HCT116 (cell line): ENCODE data around the gene CDX1. TPM values are rescaled to one million over a fixed set of nuclear protein-coding genes. Genes with fewer than 3 reads are reported as not detected.

ENCODE experiments used
- ATAC-seq: fragments of 200-7000 bp; cut with Tn5 transposase; 2 replicates; pipeline ENCODE4 v1.9.1; 2020; ENCODE audit warnings: mild to moderate bottlenecking, moderate library complexity
- BruUV-seq: library from RNA; stranded (reverse); fragments of 400-500 nt; replicated peaks from 2 replicates; lab custom pipeline; 2021; lab: Mats Ljungman, UMichigan
- CTCF ChIA-PET: fragments of 300-600 bp; sonication (Branson Sonifier 250); formaldehyde crosslinking; loops from one replicate; lab custom pipeline; 2021; ENCODE audit warnings: antibody characterized with exemption; lab: Charles Lee
- POLR2A ChIA-PET: fragments of 300-600, 350-600 bp; sonication (Branson Sonifier 250); formaldehyde crosslinking; loops from one replicate; lab custom pipeline; 2021; ENCODE audit warnings: antibody characterized with exemption; lab: Charles Lee
- RAD21 ChIA-PET, 2 experiments: fragments of 300-600 bp; sonication (Branson Sonifier 250); formaldehyde crosslinking; loops; one replicate each; lab custom pipeline; 2023; ENCODE audit warnings: low total read pairs in 2 of 2; ENCODE audit not compliant: uncharacterized antibody in 2 of 2, unreplicated experiment in 2 of 2, low non-redundant PET in 1 of 2; lab: Charles Lee
- DNase-seq: peaks from one replicate; pipeline ENCODE4 v3.0.0-alpha.2; 2010; ENCODE audit warnings: low read depth, low spot score
- H2AFZ ChIP-seq: fragments of 200-600 bp; shearing (Covaris generic), sonication (generic); 2 replicates; pipeline ENCODE4 v1.6.1; 2017; ENCODE audit warnings: low read depth, mixed run types, mixed read lengths, antibody characterized with exemption, low read length; ENCODE audit not compliant: poor library complexity, severe bottlenecking
- H3K27ac ChIP-seq: 2 replicates; pipeline ENCODE4 v1.5.1; 2012; ENCODE audit warnings: low read depth, low read length
- H3K27me3 ChIP-seq: fragments of 200-600 bp; sonication (generic); 2 replicates; pipeline ENCODE4 v1.6.1; 2016; ENCODE audit warnings: mixed run types, low read length, mixed read lengths; ENCODE audit not compliant: insufficient read depth
- H3K36me3 ChIP-seq, 2 experiments: fragments of 200-500 bp in 1 of 2; fragments of 200-600 bp in 1 of 2; sonication (Bioruptor generic) in 1 of 2; sonication (generic) in 1 of 2; 2 replicates each; pipeline versions ENCODE4 v1.5.1 to v1.6.1; 2014 to 2016; ENCODE audit warnings: low read length in 2 of 2, inconsistent platforms in 1 of 2, mixed read lengths in 1 of 2, mixed run types in 1 of 2; ENCODE audit not compliant: insufficient read depth in 2 of 2, control insufficient read depth in 1 of 2
- H3K4me1 ChIP-seq, 2 experiments: fragments of 200-600 bp in 1 of 2; sonication (generic) in 1 of 2; 2 replicates each; pipeline versions ENCODE4 v1.5.1 to v1.6.1; 2012 to 2017; ENCODE audit warnings: low read length in 2 of 2, inconsistent platforms in 1 of 2, mild to moderate bottlenecking in 1 of 2, mixed read lengths in 1 of 2, mixed run types in 1 of 2, moderate library complexity in 1 of 2; ENCODE audit not compliant: insufficient read depth in 2 of 2, control insufficient read depth in 1 of 2
- H3K4me2 ChIP-seq: fragments of 200-600 bp; sonication (generic); 2 replicates; pipeline ENCODE4 v1.6.1; 2017; ENCODE audit warnings: mixed run types, low read length, mixed read lengths
- H3K4me3 ChIP-seq, 2 experiments: fragments of 200-600 bp in 1 of 2; sonication (generic) in 1 of 2; replicated peaks in 1 of 2; 2 replicates each; pipeline ENCODE4 v1.5.1; 2011 to 2016; ENCODE audit warnings: low read length in 2 of 2, control low read depth in 1 of 2, low read depth in 1 of 2, mild to moderate bottlenecking in 1 of 2, mixed read lengths in 1 of 2, mixed run types in 1 of 2
- H3K79me2 ChIP-seq: fragments of 200-600 bp; sonication (generic); 2 replicates; pipeline ENCODE4 v1.6.1; 2017; ENCODE audit warnings: mild to moderate bottlenecking, mixed run types, low read length, moderate library complexity, mixed read lengths; ENCODE audit not compliant: insufficient read depth
- H3K9ac ChIP-seq: fragments of 200-600 bp; sonication (generic); 2 replicates; pipeline ENCODE4 v1.6.1; 2016; ENCODE audit warnings: low read length, mixed read lengths
- H3K9me2 ChIP-seq: fragments of 200-600 bp; sonication (generic), shearing (Covaris generic); 2 replicates; pipeline ENCODE4 v1.6.1; 2017; ENCODE audit warnings: mixed run types, mild to moderate bottlenecking, moderate library complexity; ENCODE audit not compliant: insufficient read depth
- H3K9me3 ChIP-seq, 2 experiments: fragments of 200-500 bp in 1 of 2; fragments of 200-600 bp in 1 of 2; sonication (Bioruptor generic) in 1 of 2; sonication (generic) in 1 of 2; 2 replicates each; pipeline ENCODE4 v1.6.1; 2014 to 2017; ENCODE audit warnings: low read length in 2 of 2, mixed read lengths in 2 of 2, inconsistent platforms in 1 of 2, low read depth in 1 of 2, mild to moderate bottlenecking in 1 of 2, mixed run types in 1 of 2, moderate library complexity in 1 of 2; ENCODE audit not compliant: control insufficient read depth in 1 of 2, insufficient read depth in 1 of 2
- H4K20me1 ChIP-seq: fragments of 200-600 bp; sonication (generic), shearing (Covaris generic); 2 replicates; pipeline ENCODE4 v1.6.1; 2017; ENCODE audit warnings: mixed run types, mild to moderate bottlenecking, moderate library complexity; ENCODE audit not compliant: insufficient read depth
- CEBPB ChIP-seq: IDR thresholded peaks from 2 replicates; pipeline ENCODE4 v1.6.1; 2012; ENCODE audit warnings: low read depth
- EZH2phosphoT487 ChIP-seq: fragments of 200-600 bp; IDR thresholded peaks from 2 replicates; pipeline ENCODE4 v1.6.1; 2018; ENCODE audit warnings: antibody characterized with exemption, borderline replicate concordance
- MAX ChIP-seq: IDR thresholded peaks from 2 replicates; pipeline ENCODE4 v1.6.1; 2012
- POLR2A ChIP-seq: IDR thresholded peaks from 2 replicates; pipeline ENCODE4 v1.7.0; 2011; ENCODE audit warnings: borderline replicate concordance; ENCODE audit not compliant: insufficient read depth, insufficient read length; ENCODE audit errors: extremely low read depth
- POLR2AphosphoS5 ChIP-seq: IDR thresholded peaks from 2 replicates; pipeline ENCODE4 v1.6.1; 2011; ENCODE audit warnings: mild to moderate bottlenecking, low read depth, low read length, moderate library complexity
- RAD21 ChIP-seq: IDR thresholded peaks from 2 replicates; pipeline ENCODE4 v1.6.1; 2012; ENCODE audit warnings: low read depth, mild to moderate bottlenecking
- SRF ChIP-seq: IDR thresholded peaks from 2 replicates; pipeline ENCODE4 v1.6.1; 2012; ENCODE audit warnings: low read depth
- YY1 ChIP-seq: IDR thresholded peaks from 2 replicates; pipeline ENCODE4 v1.6.1; 2011; ENCODE audit warnings: low read length, low read depth, moderate library complexity, mild to moderate bottlenecking; ENCODE audit not compliant: insufficient replicate concordance; ENCODE audit errors: extremely low read depth
- ZNF274 ChIP-seq: fragments of 200-500 bp; sonication (Bioruptor generic); IDR thresholded peaks from 2 replicates; pipeline ENCODE4 v1.6.1; 2014; ENCODE audit warnings: mild to moderate bottlenecking, low read depth, low read length, inconsistent platforms
- intact Hi-C: fragments of 100-400 bp; cut with micrococcal nuclease; formaldehyde crosslinking; loops from 2 replicates; pipeline ENCODE4 v1.10.0; 2022
- total RNA-seq: library from RNA; stranded (reverse); gene quantifications from one replicate; pipeline ENCODE4 v1.2.1, GENCODE V29; 2021; ENCODE audit not compliant: unreplicated experiment
- TF ChIP-seq, protein P1 (sequence below): IDR thresholded peaks from 2 replicates; pipeline ENCODE4 v1.6.1; 2012; ENCODE audit warnings: low read depth

CDX1 gene
- total RNA-seq, 1 experiment from 2014 or later: not detected

DNA sequence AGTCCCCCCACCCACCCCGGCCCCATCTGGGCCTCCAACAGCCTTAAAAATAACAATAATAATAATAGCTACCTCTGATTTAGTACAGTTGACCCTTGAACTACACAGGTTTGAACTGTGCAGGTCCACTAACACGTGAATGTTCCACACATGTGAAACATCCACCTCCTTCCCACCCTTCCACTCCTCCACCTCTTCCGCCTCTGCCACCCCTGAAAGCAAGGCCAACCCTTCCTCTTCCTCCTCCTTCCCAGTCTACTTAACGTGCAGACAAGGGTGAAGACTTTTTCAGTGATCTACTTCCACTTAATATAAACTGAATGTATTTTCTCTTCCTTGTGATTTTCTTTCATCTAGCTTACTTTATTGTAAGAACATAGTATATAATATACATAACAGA lies 21.7 kb upstream of the CDX1 start:
- ChIA-PET CTCF (interaction anchor here (1.3 kb wide), 1 partner anchor 311 kb away, joined by 3 read pairs; no protein-coding TSS in a partner anchor), POLR2A (no interaction called here), RAD21 (no interaction called here)
- no TSS peak for BruUV-seq
- H3K27ac ChIP-seq: no peak overlapping the region
- H3K79me2 ChIP-seq: no peaks in the 10 kb centered on the region
- H3K4me2 ChIP-seq: no peak overlapping the region
- intact Hi-C loops: no loop called here
- ATAC-seq (no peak), DNase-seq (no peak)
- H4K20me1 ChIP-seq: no peaks in the 10 kb centered on the region
- no peaks in the 10 kb centered on the region for H3K27me3 ChIP-seq
- H3K4me1 ChIP-seq: peaks cover 0 to 21% of the 10 kb centered on the region in 2 experiments; a peak in 2 of 4 replicates
- H3K9me2 ChIP-seq: no peaks in the 10 kb centered on the region
- no peak overlapping the region for H3K9ac ChIP-seq
- TF ChIP-seq ZNF274 (no peak), YY1 (no peak), RAD21 (no peak), POLR2A (no peak)
- TF ChIP-seq, protein P1, sequence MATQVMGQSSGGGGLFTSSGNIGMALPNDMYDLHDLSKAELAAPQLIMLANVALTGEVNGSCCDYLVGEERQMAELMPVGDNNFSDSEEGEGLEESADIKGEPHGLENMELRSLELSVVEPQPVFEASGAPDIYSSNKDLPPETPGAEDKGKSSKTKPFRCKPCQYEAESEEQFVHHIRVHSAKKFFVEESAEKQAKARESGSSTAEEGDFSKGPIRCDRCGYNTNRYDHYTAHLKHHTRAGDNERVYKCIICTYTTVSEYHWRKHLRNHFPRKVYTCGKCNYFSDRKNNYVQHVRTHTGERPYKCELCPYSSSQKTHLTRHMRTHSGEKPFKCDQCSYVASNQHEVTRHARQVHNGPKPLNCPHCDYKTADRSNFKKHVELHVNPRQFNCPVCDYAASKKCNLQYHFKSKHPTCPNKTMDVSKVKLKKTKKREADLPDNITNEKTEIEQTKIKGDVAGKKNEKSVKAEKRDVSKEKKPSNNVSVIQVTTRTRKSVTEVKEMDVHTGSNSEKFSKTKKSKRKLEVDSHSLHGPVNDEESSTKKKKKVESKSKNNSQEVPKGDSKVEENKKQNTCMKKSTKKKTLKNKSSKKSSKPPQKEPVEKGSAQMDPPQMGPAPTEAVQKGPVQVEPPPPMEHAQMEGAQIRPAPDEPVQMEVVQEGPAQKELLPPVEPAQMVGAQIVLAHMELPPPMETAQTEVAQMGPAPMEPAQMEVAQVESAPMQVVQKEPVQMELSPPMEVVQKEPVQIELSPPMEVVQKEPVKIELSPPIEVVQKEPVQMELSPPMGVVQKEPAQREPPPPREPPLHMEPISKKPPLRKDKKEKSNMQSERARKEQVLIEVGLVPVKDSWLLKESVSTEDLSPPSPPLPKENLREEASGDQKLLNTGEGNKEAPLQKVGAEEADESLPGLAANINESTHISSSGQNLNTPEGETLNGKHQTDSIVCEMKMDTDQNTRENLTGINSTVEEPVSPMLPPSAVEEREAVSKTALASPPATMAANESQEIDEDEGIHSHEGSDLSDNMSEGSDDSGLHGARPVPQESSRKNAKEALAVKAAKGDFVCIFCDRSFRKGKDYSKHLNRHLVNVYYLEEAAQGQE: no peak
- H2AFZ ChIP-seq: no peak overlapping the region
- H3K9me3 ChIP-seq: no peaks in the 10 kb centered on the region
- H3K4me3 ChIP-seq: no peak overlapping the region
- no peaks in the 10 kb centered on the region for H3K36me3 ChIP-seq

GRCh38 chr5:150146235-150146634 lies 20.3 kb upstream of the CDX1 start:
- H3K36me3 ChIP-seq: no peaks in the 10 kb centered on the region
- no peak overlapping the region for H2AFZ ChIP-seq
- no peaks in the 10 kb centered on the region for H3K9me2 ChIP-seq
- H3K9ac ChIP-seq: no peak overlapping the region
- no peaks in the 10 kb centered on the region for H3K79me2 ChIP-seq
- H3K27ac ChIP-seq: no peak overlapping the region
- H4K20me1 ChIP-seq: no peaks in the 10 kb centered on the region
- DNase-seq (no peak), ATAC-seq (no peak)
- no peaks in the 10 kb centered on the region for H3K9me3 ChIP-seq
- CTCF ChIA-PET: no interaction called here
- intact Hi-C loops: no loop called here
- no TSS peak for BruUV-seq
- TF ChIP-seq EZH2phosphoT487 (no peak), MAX (no peak), POLR2AphosphoS5 (no peak), POLR2A (no peak), SRF (no peak), CEBPB (no peak)
- TF ChIP-seq, all 23 proteins: peak for 0
- H3K4me3 ChIP-seq: no peak overlapping the region
- H3K4me2 ChIP-seq: no peak overlapping the region
- H3K27me3 ChIP-seq: no peaks in the 10 kb centered on the region
- RAD21 ChIA-PET: no interaction called here
- H3K4me1 ChIP-seq: peaks cover 0 to 21% of the 10 kb centered on the region in 2 experiments; a peak in 2 of 4 replicates
- POLR2A ChIA-PET: no interaction called here
